Spleen (tissue), 10 donors: ENCODE results near the gene PPP1R3F. TPM values are rescaled to one million over a fixed set of nuclear protein-coding genes. Genes with fewer than 3 reads are reported as not detected.

Source experiments
- polyA plus RNA-seq, 3 donors: library from polyadenylated mRNA; stranded (reverse); fragments of 200-250 nt; gene quantifications; one replicate each; pipeline ENCODE4 v1.2.1, GENCODE V29; 2013
- total RNA-seq, 7 donors: library from RNA; depleted of rRNA in 3 of 7; stranded (reverse); fragments of >200 nt in 3 of 7; fragmentation: NEBNext Ultra II Directional in 4 of 7; extraction: Animal tissue kit (Norgen Biotek cat#: 25700) in 4 of 7; gene quantifications; one replicate each; pipeline versions ENCODE4 v1.1.0 to v1.2.1, GENCODE V29; 2016 to 2021
- donor health status: healthy with polysubstance abuse.
- donor health status: DM: no; HTN: no; CAD: no; lungs with moderate emphysema.
- donor health status: DM: no; HTN: no; CAD: no.
- donor health status: Bipolar disorder and iron deficiency.
- donor health status: healthy.
- donor health status: DM: no; HTN: no; CAD: no.
- donor health status: DM: yes; HTN: yes; CAD: no.

Gene PPP1R3F
- total and polyA plus RNA-seq, 10 donors: 2.2 to 8.9 (median 5.6) TPM

Other genes with a start within 250 kb of the PPP1R3F start
- 10 to 100 TPM; 47.1 to 79.1 (median 64.9) TPM for gene TFE3, start 226.4 kb upstream of the PPP1R3F start, total RNA-seq
- gene TFE3, start 226.4 kb upstream of the PPP1R3F start, polyA plus RNA-seq: 10 to 100 TPM; 16.0 to 35.8 (median 18.7) TPM
- gene CCDC120, start 210.8 kb upstream of the PPP1R3F start, total RNA-seq: 1 to 10 TPM; 4.8 to 8.6 (median 7.1) TPM
- gene CCDC120, start 210.8 kb upstream of the PPP1R3F start, polyA plus RNA-seq: 1 to 10 TPM; 1.1 to 2.5 (median 1.4) TPM
- 10 to 100 TPM; 15.4 to 23.7 (median 18.9) TPM for gene PRAF2, start 195.8 kb upstream of the PPP1R3F start, total RNA-seq
- gene PRAF2, start 195.8 kb upstream of the PPP1R3F start, polyA plus RNA-seq: 10 to 100 TPM; 15.9 to 17.9 (median 16.0) TPM
- 100 to 1,000 TPM in 1 of 7 donors, 10 to 100 TPM in 6; 59.3 to 123 (median 64.7) TPM for gene WDR45, start 189.9 kb upstream of the PPP1R3F start, total RNA-seq
- gene WDR45, start 189.9 kb upstream of the PPP1R3F start, polyA plus RNA-seq: 100 to 1,000 TPM in 1 of 3 donors, 10 to 100 TPM in 2; 49.3 to 122 (median 95.4) TPM
- 10 to 100 TPM; 17.6 to 23.9 (median 19.2) TPM for gene GPKOW, start 146.1 kb upstream of the PPP1R3F start, total RNA-seq
- gene GPKOW, start 146.1 kb upstream of the PPP1R3F start, polyA plus RNA-seq: 10 to 100 TPM in 2 of 3 donors, 1 to 10 TPM in 1; 8.7 to 15.3 (median 11.6) TPM
- 1 to 10 TPM in 6 of 7 donors, under 1 TPM in 1; 0.89 to 4.3 (median 1.5) TPM for gene MAGIX, start 107.0 kb upstream of the PPP1R3F start, total RNA-seq
- gene MAGIX, start 107.0 kb upstream of the PPP1R3F start, polyA plus RNA-seq: 1 to 10 TPM in 2 of 3 donors, under 1 TPM in 1; 0.96 to 2.1 (median 1.3) TPM
- gene PLP2, start 97.9 kb upstream of the PPP1R3F start, total RNA-seq: 100 to 1,000 TPM in 1 of 7 donors, 10 to 100 TPM in 6; 30.2 to 100 (median 52.6) TPM
- 10 to 100 TPM; 48.8 to 77.1 (median 57.4) TPM for gene PLP2, start 97.9 kb upstream of the PPP1R3F start, polyA plus RNA-seq
- 10 to 100 TPM; 11.3 to 29.0 (median 15.2) TPM for gene PRICKLE3, start 83.4 kb upstream of the PPP1R3F start, total RNA-seq
- gene PRICKLE3, start 83.4 kb upstream of the PPP1R3F start, polyA plus RNA-seq: 1 to 10 TPM; 3.2 to 6.2 (median 3.4) TPM
- gene SYP, start 69.6 kb upstream of the PPP1R3F start, total RNA-seq: 1 to 10 TPM in 5 of 7 donors, under 1 TPM in 2; 0.52 to 3.6 (median 1.5) TPM
- 1 to 10 TPM in 2 of 3 donors, under 1 TPM in 1; 0.48 to 2.1 (median 1.3) TPM for gene SYP, start 69.6 kb upstream of the PPP1R3F start, polyA plus RNA-seq
- gene CACNA1F, start 36.5 kb upstream of the PPP1R3F start, total RNA-seq: 1 to 10 TPM in 5 of 7 donors, under 1 TPM in 2; 0.63 to 2.9 (median 1.2) TPM
- gene CACNA1F, start 36.5 kb upstream of the PPP1R3F start, polyA plus RNA-seq: under 1 TPM; 0.55 to 0.67 (median 0.61) TPM
- 10 to 100 TPM; 18.9 to 26.4 (median 21.4) TPM for gene CCDC22, start 34.3 kb upstream of the PPP1R3F start, total RNA-seq
- gene CCDC22, start 34.3 kb upstream of the PPP1R3F start, polyA plus RNA-seq: 10 to 100 TPM; 14.9 to 19.9 (median 19.7) TPM
- 1 to 10 TPM in 4 of 7 donors, under 1 TPM in 3; 0.26 to 3.9 (median 1.8) TPM for gene FOXP3, start 5.1 kb upstream of the PPP1R3F start, total RNA-seq
- gene FOXP3, start 5.1 kb upstream of the PPP1R3F start, polyA plus RNA-seq: 1 to 10 TPM in 2 of 3 donors, under 1 TPM in 1; 0.58 to 1.2 (median 1.1) TPM
- not detected for gene GAGE10, start 33.9 kb downstream of the PPP1R3F start, total RNA-seq
- not detected for gene GAGE10, start 33.9 kb downstream of the PPP1R3F start, polyA plus RNA-seq
- gene GAGE12J, start 52.2 kb downstream of the PPP1R3F start, total RNA-seq: not detected
- not detected for gene GAGE12J, start 52.2 kb downstream of the PPP1R3F start, polyA plus RNA-seq
- not detected for gene GAGE13, start 61.8 kb downstream of the PPP1R3F start, total RNA-seq
- gene GAGE13, start 61.8 kb downstream of the PPP1R3F start, polyA plus RNA-seq: not detected